Testis (tissue), 3 donors: ENCODE data around the gene MTUS2. TPM values are rescaled to one million over a fixed set of nuclear protein-coding genes. Genes with fewer than 3 reads are reported as not detected.
A peak's percentile ranks its signal among the peaks of the same experiment; 100 is the strongest.

Experiments used
- DNase-seq: peaks from one replicate; pipeline ENCODE4 v3.0.0-alpha.2; 2019
- H3K27ac ChIP-seq, 2 donors: fragments of 200-600 bp; sonication (generic); one replicate each; pipeline ENCODE4 v1.5.1; 2019
- H3K27me3 ChIP-seq: fragments of 200-600 bp; sonication (generic); one replicate; pipeline ENCODE4 v1.5.1; 2019
- H3K36me3 ChIP-seq: fragments of 200-600 bp; sonication (generic); one replicate; pipeline ENCODE4 v1.5.1; 2017; ENCODE audit warnings: low read depth; ENCODE audit errors: missing control alignments
- H3K4me1 ChIP-seq: fragments of 200-600 bp; sonication (generic); one replicate; pipeline ENCODE4 v1.5.1; 2019
- H3K4me3 ChIP-seq, 2 donors: fragments of 200-600 bp; sonication (generic); one replicate each; pipeline ENCODE4 v1.5.1; 2017 to 2019
- H3K9me3 ChIP-seq: fragments of 200-600 bp; sonication (generic); one replicate; pipeline ENCODE4 v1.5.1; 2017
- CTCF ChIP-seq, 3 experiments: fragments of 450-650 bp in 2 of 3; fragments of 200-600 bp in 1 of 3; sonication (generic) in 1 of 3; IDR thresholded peaks; one replicate each; pipeline ENCODE4 v1.5.1; 2016 to 2019; ENCODE audit warnings: antibody characterized with exemption in 3 of 3, mild to moderate bottlenecking in 2 of 3, moderate library complexity in 1 of 3
- POLR2A ChIP-seq: fragments of 450-650 bp; IDR thresholded peaks from one replicate; pipeline ENCODE4 v1.6.1; 2017; ENCODE audit warnings: antibody characterized with exemption, mild to moderate bottlenecking, moderate library complexity
- WGBS, 2 donors: methylation state at CpG; one replicate each; pipeline ENCODE4 v1.1.5; 2018; 5-methylcytosine and 5-hydroxymethylcytosine counted together
- intact Hi-C: fragments of 100-400 bp; cut with DNase I; formaldehyde crosslinking; loops from one replicate; pipeline ENCODE4 v1.15.1; 2023; ENCODE audit warnings: low total_unique reads
- polyA plus RNA-seq: library from polyadenylated mRNA; stranded (reverse); fragments of 350-450 nt; fragmentation: Illumina TruSeq; extraction: RNeasy Lipid Tissue Mini Kit (QIAGEN cat#74804); gene quantifications from one replicate; pipeline ENCODE4 v1.2.3, GENCODE V29; 2014; ENCODE audit warnings: low read depth, low replicate concordance; ENCODE audit not compliant: insufficient read depth
- total RNA-seq, 2 donors: library from RNA; depleted of rRNA; stranded (reverse); fragments of >200 nt; gene quantifications; one replicate each; pipeline ENCODE4 v1.2.3, GENCODE V29; 2016

MTUS2 gene
- total and polyA plus RNA-seq, 3 donors from 2014 or later, result 2.1 to 9.2 (median 8.3) TPM

GRCh38 chr13:29479716-29480492, 659.8 kb downstream of the MTUS2 start:
- Histone ChIP-seq H3K9me3 (no peaks in the 10 kb centered on the region), H3K4me3 (no peak overlapping the region), H3K36me3 (no peaks in the 10 kb centered on the region), H3K27ac (no peak overlapping the region), H3K27me3 (no peaks in the 10 kb centered on the region), H3K4me1 (peaks cover 8% of the 10 kb centered on the region)
- intact Hi-C loops, result no loop called here
- WGBS, 2 donors, result 43 to 54% methylated on average over 22 to 25 of the region's 25 CpGs
- peak; percentile 48 for DNase-seq
- no peak for TF ChIP-seq POLR2A

GRCh38 chr13:29480893-29481525, 660.9 kb downstream of the MTUS2 start:
- Histone ChIP-seq H3K36me3 (no peaks in the 10 kb centered on the region), H3K4me1 (peaks cover 8% of the 10 kb centered on the region), H3K4me3 (no peak overlapping the region), H3K27me3 (no peaks in the 10 kb centered on the region), H3K27ac (no peak overlapping the region), H3K9me3 (no peaks in the 10 kb centered on the region)
- no peak for TF ChIP-seq POLR2A
- TF ChIP-seq CTCF (IDR thresholded peaks at IDR 0.05), result no peak
- intact Hi-C loops, result no loop called here
- no peak for DNase-seq
- 87 to 89% methylated on average over 11 of the region's 11 CpGs for WGBS, 2 donors

- no peak for TF ChIP-seq CTCF (IDR thresholded peaks at IDR 0.05)
- Histone ChIP-seq H3K4me1 (peaks cover 8% of the 10 kb centered on the region), H3K27ac (no peak overlapping the region), H3K4me3 (no peak overlapping the region), H3K9me3 (no peaks in the 10 kb centered on the region), H3K27me3 (no peaks in the 10 kb centered on the region), H3K36me3 (no peaks in the 10 kb centered on the region)
- intact Hi-C loops, result no loop called here
- no peak for DNase-seq
- 89 to 94% methylated on average over 5 of the region's 5 CpGs for WGBS, 2 donors
Observed at GRCh38 chr13:29481603-29482002, 661.5 kb downstream of the MTUS2 start.

- TF ChIP-seq CTCF (IDR thresholded peaks at IDR 0.05), result no peak
- TF ChIP-seq POLR2A, result no peak
- Histone ChIP-seq H3K4me3 (no peak overlapping the region), H3K27ac (no peak overlapping the region), H3K27me3 (no peaks in the 10 kb centered on the region), H3K9me3 (no peaks in the 10 kb centered on the region), H3K4me1 (peaks cover 8% of the 10 kb centered on the region), H3K36me3 (no peaks in the 10 kb centered on the region)
- intact Hi-C loops, result no loop called here
- DNase-seq, result no peak
- WGBS, 2 donors, result 79 to 86% methylated on average over 4 of the region's 4 CpGs
Observed at GRCh38 chr13:29482504-29482903, 662.4 kb downstream of the MTUS2 start.

GRCh38 chr13:29483211-29483610, 663.1 kb downstream of the MTUS2 start:
- H3K27me3 ChIP-seq, result no peaks in the 10 kb centered on the region
- H3K9me3 ChIP-seq, result no peaks in the 10 kb centered on the region
- H3K4me1 ChIP-seq, result peaks cover 8% of the 10 kb centered on the region
- H3K27ac ChIP-seq, result no peak overlapping the region
- H3K4me3 ChIP-seq, result no peak overlapping the region
- no peaks in the 10 kb centered on the region for H3K36me3 ChIP-seq
- TF ChIP-seq CTCF (IDR thresholded peaks at IDR 0.05) (no peak), POLR2A (no peak)
- intact Hi-C loops, result no loop called here
- no peak for DNase-seq
- 93 to 95% methylated on average over 9 to 15 of the region's 15 CpGs for WGBS, 2 donors
